ENCODE measurements around the gene BMPR1A. TPM values are rescaled to one million over a fixed set of nuclear protein-coding genes. Genes with fewer than 3 reads are reported as not detected.

Gene BMPR1A
- total RNA-seq, 1 experiment from 2014 or later = 42.6 TPM

- no peak overlapping the region for H3K4me3 ChIP-seq (replicated peaks in 1 of 2; ENCODE audit: low read depth in 1 of 2, low read length in 2 of 2)
- ChIA-PET CTCF (interaction anchor here (1.9 kb wide), 1 partner anchor 10 kb away, joined by 7 read pairs; no protein-coding TSS in a partner anchor), RAD21 (ENCODE audit: low non-redundant PET in 1 of 2, low total read pairs in 2 of 2, uncharacterized antibody in 2 of 2, unreplicated experiment in 2 of 2) (no interaction called here), POLR2A (interaction anchor here (5.7 kb wide), 1 partner anchor 12 kb away, joined by 58 read pairs; the partner anchor contains the start of gene ADIRF)
- ATAC-seq (no peak), DNase-seq (ENCODE audit: low read depth, low spot score) (no peak)
- no TSS peak for BruUV-seq (replicated peaks)
- no peaks in the 10 kb centered on the region for H3K27me3 ChIP-seq (ENCODE audit: insufficient read depth, low read length)
- H3K9me3 ChIP-seq (ENCODE audit: control insufficient read depth in 1 of 2, insufficient read depth in 1 of 2, low read depth in 1 of 2, low read length in 2 of 2) = peaks cover 0 to 1% of the 10 kb centered on the region in 2 experiments; a peak in 1 of 4 replicates
- no peaks in the 10 kb centered on the region for H3K36me3 ChIP-seq (ENCODE audit: control insufficient read depth in 1 of 2, insufficient read depth in 2 of 2, low read length in 2 of 2)
- H3K4me2 ChIP-seq (ENCODE audit: low read length) = no peak overlapping the region
- H3K27ac ChIP-seq (ENCODE audit: low read depth, low read length) = peak overlapping the region; percentile 94; the same call in 1 of the 2 replicates
- TF ChIP-seq ATF3 (IDR thresholded peaks at IDR 0.05) (no peak), ELF1 (IDR thresholded peaks at IDR 0.05; ENCODE audit: borderline replicate concordance, low read depth) (no peak), RAD21 (IDR thresholded peaks at IDR 0.05; ENCODE audit: low read depth) (no peak), SRF (IDR thresholded peaks at IDR 0.05; ENCODE audit: low read depth) (no peak), JUND (IDR thresholded peaks at IDR 0.05) (no peak), ZFX (IDR thresholded peaks at IDR 0.05) (no peak)
- TF ChIP-seq, protein P1, sequence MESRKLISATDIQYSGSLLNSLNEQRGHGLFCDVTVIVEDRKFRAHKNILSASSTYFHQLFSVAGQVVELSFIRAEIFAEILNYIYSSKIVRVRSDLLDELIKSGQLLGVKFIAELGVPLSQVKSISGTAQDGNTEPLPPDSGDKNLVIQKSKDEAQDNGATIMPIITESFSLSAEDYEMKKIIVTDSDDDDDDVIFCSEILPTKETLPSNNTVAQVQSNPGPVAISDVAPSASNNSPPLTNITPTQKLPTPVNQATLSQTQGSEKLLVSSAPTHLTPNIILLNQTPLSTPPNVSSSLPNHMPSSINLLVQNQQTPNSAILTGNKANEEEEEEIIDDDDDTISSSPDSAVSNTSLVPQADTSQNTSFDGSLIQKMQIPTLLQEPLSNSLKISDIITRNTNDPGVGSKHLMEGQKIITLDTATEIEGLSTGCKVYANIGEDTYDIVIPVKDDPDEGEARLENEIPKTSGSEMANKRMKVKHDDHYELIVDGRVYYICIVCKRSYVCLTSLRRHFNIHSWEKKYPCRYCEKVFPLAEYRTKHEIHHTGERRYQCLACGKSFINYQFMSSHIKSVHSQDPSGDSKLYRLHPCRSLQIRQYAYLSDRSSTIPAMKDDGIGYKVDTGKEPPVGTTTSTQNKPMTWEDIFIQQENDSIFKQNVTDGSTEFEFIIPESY (IDR thresholded peaks at IDR 0.05; ENCODE audit: extremely low read depth, insufficient replicate concordance, low read length) = no peak
- no peak overlapping the region for H2AFZ ChIP-seq (ENCODE audit: low read depth, low read length, poor library complexity, severe bottlenecking)
- no peaks in the 10 kb centered on the region for H4K20me1 ChIP-seq (ENCODE audit: insufficient read depth)
- intact Hi-C loops (cut with micrococcal nuclease) = no loop called here
- H3K4me1 ChIP-seq (ENCODE audit: control insufficient read depth in 1 of 2, insufficient read depth in 2 of 2, low read length in 2 of 2) = peaks cover 50 to 76% of the 10 kb centered on the region in 2 experiments
- H3K79me2 ChIP-seq (ENCODE audit: insufficient read depth, low read length) = peaks cover 8% of the 10 kb centered on the region; the same call in 1 of the 2 replicates
- H3K9ac ChIP-seq (ENCODE audit: low read length) = no peak overlapping the region
- no peaks in the 10 kb centered on the region for H3K9me2 ChIP-seq (ENCODE audit: insufficient read depth)
Measured at GRCh38 chr10:86956848-86957448, 200.5 kb downstream of the BMPR1A start.
